ENCODE results near the gene SPINT3.

GRCh38 chr20:45470262-45470931, 45.0 kb downstream of the SPINT3 start:
- TF ChIP-seq POLR2A (IDR thresholded peaks at IDR 0.05), result no peak
- TF ChIP-seq, protein P1, sequence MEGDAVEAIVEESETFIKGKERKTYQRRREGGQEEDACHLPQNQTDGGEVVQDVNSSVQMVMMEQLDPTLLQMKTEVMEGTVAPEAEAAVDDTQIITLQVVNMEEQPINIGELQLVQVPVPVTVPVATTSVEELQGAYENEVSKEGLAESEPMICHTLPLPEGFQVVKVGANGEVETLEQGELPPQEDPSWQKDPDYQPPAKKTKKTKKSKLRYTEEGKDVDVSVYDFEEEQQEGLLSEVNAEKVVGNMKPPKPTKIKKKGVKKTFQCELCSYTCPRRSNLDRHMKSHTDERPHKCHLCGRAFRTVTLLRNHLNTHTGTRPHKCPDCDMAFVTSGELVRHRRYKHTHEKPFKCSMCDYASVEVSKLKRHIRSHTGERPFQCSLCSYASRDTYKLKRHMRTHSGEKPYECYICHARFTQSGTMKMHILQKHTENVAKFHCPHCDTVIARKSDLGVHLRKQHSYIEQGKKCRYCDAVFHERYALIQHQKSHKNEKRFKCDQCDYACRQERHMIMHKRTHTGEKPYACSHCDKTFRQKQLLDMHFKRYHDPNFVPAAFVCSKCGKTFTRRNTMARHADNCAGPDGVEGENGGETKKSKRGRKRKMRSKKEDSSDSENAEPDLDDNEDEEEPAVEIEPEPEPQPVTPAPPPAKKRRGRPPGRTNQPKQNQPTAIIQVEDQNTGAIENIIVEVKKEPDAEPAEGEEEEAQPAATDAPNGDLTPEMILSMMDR (IDR thresholded peaks at IDR 0.05), result no peak
